KMS-11 (cell line): ENCODE measurements around the gene ADIPOR2.

Experiments used
- H2AFZ ChIP-seq: fragments of 200-600 bp; sonication (generic); 2 replicates; pipeline ENCODE4 v1.6.1; 2016; ENCODE audit warnings: antibody characterized with exemption, mixed run types, low read depth
- H3K27ac ChIP-seq: fragments of 200-600 bp; sonication (generic); 2 replicates; pipeline ENCODE4 v1.6.1; 2016; ENCODE audit warnings: mild to moderate bottlenecking, mixed run types
- H3K27me3 ChIP-seq: fragments of 200-600 bp; sonication (generic); 2 replicates; pipeline ENCODE4 v1.6.1; 2017; ENCODE audit warnings: mild to moderate bottlenecking, low read depth, mixed run types, moderate library complexity; ENCODE audit not compliant: insufficient read depth
- H3K36me3 ChIP-seq: fragments of 200-600 bp; sonication (generic); 2 replicates; pipeline ENCODE4 v1.6.1; 2017; ENCODE audit warnings: mild to moderate bottlenecking, mixed run types; ENCODE audit not compliant: insufficient read depth
- H3K4me1 ChIP-seq: fragments of 200-600 bp; sonication (generic); 2 replicates; pipeline ENCODE4 v1.6.1; 2016; ENCODE audit warnings: mild to moderate bottlenecking, low read depth, mixed run types; ENCODE audit not compliant: poor library complexity, severe bottlenecking
- H3K4me2 ChIP-seq: fragments of 200-600 bp; sonication (generic); 2 replicates; pipeline ENCODE4 v1.7.0; 2016; ENCODE audit warnings: mild to moderate bottlenecking, mixed run types
- H3K4me3 ChIP-seq: fragments of 200-600 bp; sonication (generic); IDR thresholded peaks from 2 replicates; pipeline ENCODE4 v1.6.1; 2017; ENCODE audit warnings: low read depth, low read length, mixed read lengths; ENCODE audit not compliant: insufficient read depth
- H3K79me2 ChIP-seq: fragments of 200-600 bp; sonication (generic); 2 replicates; pipeline ENCODE4 v1.6.1; 2016; ENCODE audit warnings: low read depth, mixed run types; ENCODE audit not compliant: insufficient read depth
- H3K9ac ChIP-seq: fragments of 200-600 bp; sonication (generic); 2 replicates; pipeline ENCODE4 v1.6.1; 2016; ENCODE audit warnings: mild to moderate bottlenecking, mixed run types
- H4K20me1 ChIP-seq: fragments of 200-600 bp; sonication (generic); 2 replicates; pipeline ENCODE4 v1.6.1; 2016; ENCODE audit warnings: mild to moderate bottlenecking, mixed run types; ENCODE audit not compliant: insufficient read depth
- TF ChIP-seq, protein P1 (sequence below): fragments of 200-600 bp; sonication (generic); conservative IDR thresholded peaks from 2 replicates; pipeline ENCODE4 v1.6.1; 2017; ENCODE audit warnings: low read depth, mild to moderate bottlenecking, antibody characterized with exemption, low read length, moderate library complexity, mixed read lengths

ADIPOR2 gene

DNA sequence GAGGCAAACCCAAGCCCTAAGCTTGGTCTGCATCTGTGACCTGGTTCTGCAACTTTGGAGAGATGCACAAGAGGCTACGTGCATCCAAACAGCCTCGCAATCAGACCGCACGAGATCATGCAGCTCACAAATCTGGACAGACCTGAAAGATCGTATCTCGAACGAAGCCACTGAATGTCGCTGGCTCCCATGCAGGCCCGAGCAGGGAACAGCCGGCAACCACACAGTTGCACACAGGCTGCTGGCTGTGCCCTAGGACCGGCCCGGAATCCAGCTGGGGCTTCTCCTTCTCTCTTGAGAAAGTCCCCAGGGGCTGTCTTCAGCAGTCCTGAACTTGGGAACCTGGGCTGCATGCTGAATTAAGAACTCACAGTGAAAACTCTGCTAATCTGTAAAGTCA lies 34.0 kb upstream of the ADIPOR2 start:
- no peak overlapping the region for H3K4me2 ChIP-seq
- H3K4me1 ChIP-seq, result peaks cover 4% of the 10 kb centered on the region
- H3K9ac ChIP-seq, result no peak overlapping the region
- no peaks in the 10 kb centered on the region for H3K36me3 ChIP-seq
- no peaks in the 10 kb centered on the region for H3K79me2 ChIP-seq
- H3K27me3 ChIP-seq, result no peaks in the 10 kb centered on the region
- H3K4me3 ChIP-seq, result no peak overlapping the region
- TF ChIP-seq, protein P1, sequence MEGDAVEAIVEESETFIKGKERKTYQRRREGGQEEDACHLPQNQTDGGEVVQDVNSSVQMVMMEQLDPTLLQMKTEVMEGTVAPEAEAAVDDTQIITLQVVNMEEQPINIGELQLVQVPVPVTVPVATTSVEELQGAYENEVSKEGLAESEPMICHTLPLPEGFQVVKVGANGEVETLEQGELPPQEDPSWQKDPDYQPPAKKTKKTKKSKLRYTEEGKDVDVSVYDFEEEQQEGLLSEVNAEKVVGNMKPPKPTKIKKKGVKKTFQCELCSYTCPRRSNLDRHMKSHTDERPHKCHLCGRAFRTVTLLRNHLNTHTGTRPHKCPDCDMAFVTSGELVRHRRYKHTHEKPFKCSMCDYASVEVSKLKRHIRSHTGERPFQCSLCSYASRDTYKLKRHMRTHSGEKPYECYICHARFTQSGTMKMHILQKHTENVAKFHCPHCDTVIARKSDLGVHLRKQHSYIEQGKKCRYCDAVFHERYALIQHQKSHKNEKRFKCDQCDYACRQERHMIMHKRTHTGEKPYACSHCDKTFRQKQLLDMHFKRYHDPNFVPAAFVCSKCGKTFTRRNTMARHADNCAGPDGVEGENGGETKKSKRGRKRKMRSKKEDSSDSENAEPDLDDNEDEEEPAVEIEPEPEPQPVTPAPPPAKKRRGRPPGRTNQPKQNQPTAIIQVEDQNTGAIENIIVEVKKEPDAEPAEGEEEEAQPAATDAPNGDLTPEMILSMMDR, result no peak
- H4K20me1 ChIP-seq, result no peaks in the 10 kb centered on the region
- H3K27ac ChIP-seq, result no peak overlapping the region
- no peak overlapping the region for H2AFZ ChIP-seq

DNA sequence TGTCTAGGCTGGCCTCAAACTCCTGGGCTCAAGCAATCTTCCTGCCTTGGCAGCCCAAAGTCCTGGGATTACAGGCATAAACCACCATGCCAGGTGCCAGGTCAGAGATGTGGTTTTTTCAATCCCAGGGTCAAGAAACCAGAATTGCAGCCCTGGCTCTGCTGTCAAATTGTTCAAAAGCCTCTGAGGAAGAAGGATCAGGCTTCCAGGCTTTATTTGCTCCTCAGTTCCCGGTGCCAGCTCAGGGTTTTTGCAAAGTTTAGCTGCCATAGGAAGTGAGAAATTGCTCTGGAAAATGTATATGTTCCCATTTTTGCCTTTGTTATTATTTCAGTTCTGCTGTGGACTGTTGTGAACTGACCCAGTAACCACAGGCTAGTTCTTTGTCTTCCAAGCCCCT lies 33.2 kb upstream of the ADIPOR2 start:
- H3K27me3 ChIP-seq, result no peaks in the 10 kb centered on the region
- H4K20me1 ChIP-seq, result no peaks in the 10 kb centered on the region
- H2AFZ ChIP-seq, result no peak overlapping the region
- H3K4me2 ChIP-seq, result no peak overlapping the region
- TF ChIP-seq, protein P1, result no peak
- no peak overlapping the region; the same call in 1 of the 2 replicates for H3K27ac ChIP-seq
- H3K36me3 ChIP-seq, result no peaks in the 10 kb centered on the region
- peaks cover 4% of the 10 kb centered on the region for H3K4me1 ChIP-seq
- no peak overlapping the region for H3K4me3 ChIP-seq
- H3K79me2 ChIP-seq, result no peaks in the 10 kb centered on the region
- H3K9ac ChIP-seq, result no peak overlapping the region

DNA sequence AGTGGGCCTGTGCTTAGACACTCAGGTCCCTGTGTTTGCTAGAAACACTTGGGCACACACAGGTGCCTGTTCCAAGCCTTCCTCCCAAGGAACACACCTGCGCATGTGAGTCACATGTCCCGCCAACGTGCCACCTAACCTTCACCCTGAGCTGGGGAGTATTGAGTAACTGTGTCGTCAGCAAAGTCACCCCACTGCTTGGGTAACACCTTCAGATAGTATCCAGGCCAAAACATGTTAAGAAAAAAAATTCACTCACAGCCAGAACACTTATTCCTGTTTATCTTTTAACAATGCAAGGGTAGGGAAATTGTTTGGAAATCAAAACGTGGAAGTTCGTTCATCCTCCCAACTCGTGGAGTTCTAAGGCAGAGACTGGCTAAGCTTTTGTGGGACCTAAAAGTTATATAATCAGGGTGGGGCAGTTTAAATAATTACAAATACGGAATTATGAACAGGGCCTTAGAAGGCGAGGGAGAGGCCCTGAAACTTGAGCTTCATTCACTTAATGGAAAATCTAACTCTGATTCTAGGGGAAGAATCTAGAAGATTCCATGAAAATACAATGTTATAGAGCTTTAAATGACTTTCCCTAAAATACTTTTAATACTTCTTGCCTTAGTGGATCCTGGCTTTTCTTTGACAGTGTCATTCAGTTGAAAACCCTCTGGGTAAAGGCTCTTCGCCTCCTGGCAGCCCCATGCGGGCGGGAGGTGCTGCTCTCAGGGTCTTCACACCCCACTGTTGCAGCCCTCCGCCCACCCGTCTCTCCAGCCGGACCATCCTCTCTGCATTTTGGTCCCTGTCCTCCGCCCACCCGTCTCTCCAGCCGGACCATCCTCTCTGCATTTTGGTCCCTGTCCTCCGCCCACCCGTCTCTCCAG lies 30.3 kb upstream of the ADIPOR2 start:
- TF ChIP-seq, protein P1, result no peak
- H3K4me2 ChIP-seq, result no peak overlapping the region
- H3K4me3 ChIP-seq, result no peak overlapping the region
- H3K4me1 ChIP-seq, result peaks cover 4% of the 10 kb centered on the region
- no peak overlapping the region for H3K27ac ChIP-seq
- H2AFZ ChIP-seq, result no peak overlapping the region
- no peaks in the 10 kb centered on the region for H4K20me1 ChIP-seq
- no peaks in the 10 kb centered on the region for H3K79me2 ChIP-seq
- no peaks in the 10 kb centered on the region for H3K27me3 ChIP-seq
- H3K36me3 ChIP-seq, result no peaks in the 10 kb centered on the region
- H3K9ac ChIP-seq, result no peak overlapping the region

DNA sequence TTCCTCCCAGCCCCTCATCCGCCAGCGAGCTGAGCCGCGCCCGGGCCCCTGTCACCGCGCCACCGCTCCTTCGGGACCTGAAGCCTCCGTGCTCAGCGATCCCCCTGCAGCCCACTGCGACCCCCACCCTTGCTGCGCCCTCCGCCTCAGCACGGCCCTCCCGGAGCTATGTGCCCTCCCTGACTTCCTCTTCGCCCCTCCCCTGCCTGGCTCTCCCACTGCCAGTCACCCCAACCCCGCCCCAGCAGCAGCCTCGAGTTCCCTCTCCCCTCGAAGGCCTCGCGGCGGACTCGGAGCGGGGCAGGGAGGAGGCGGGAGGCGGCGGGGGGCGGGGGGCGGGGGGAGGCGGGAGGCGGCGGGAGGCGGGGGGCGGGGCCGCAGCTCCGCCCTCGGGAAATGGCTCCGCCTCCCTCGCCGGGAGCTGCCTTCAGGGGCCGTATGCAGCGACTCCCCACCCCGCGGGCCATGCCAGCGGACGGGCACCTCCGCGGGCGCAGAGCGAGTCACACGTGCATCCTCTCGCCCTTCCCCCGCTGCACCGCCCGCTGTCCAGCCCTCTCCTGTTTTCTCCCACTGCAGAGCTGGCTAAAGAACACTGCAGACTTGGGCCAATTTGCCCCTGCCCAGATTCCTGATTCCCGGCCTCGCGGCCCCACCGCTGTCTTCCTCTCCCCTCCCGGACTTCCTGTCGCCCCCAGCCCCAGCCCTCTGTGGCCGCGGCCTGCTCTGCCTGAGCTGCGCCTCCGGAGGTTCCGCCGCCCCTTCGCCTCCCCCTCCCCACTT lies 29.1 kb upstream of the ADIPOR2 start:
- Histone ChIP-seq H3K4me1 (peaks cover 4% of the 10 kb centered on the region), H3K9ac (peak overlapping the region; percentile 39; the same call in 1 of the 2 replicates), H3K79me2 (no peaks in the 10 kb centered on the region), H3K36me3 (no peaks in the 10 kb centered on the region), H3K4me2 (no peak overlapping the region), H4K20me1 (no peaks in the 10 kb centered on the region), H3K27me3 (no peaks in the 10 kb centered on the region), H3K27ac (peak overlapping the region; percentile 48; the same call in 1 of the 2 replicates), H3K4me3 (no peak overlapping the region), H2AFZ (no peak overlapping the region)
- TF ChIP-seq, protein P1, result no peak
